WERI-Rb-1 (cell line): Measurements from ENCODE around the gene AMMECR1.

ENCODE experiments used
- DNase-seq: peaks from one replicate; pipeline ENCODE4 v3.0.0-alpha.2; 2020
- H3K27ac ChIP-seq: fragments of 250-450 bp; sonication (Bioruptor Pico); 2 replicates; pipeline ENCODE4 v1.5.1; 2020; ENCODE audit warnings: mild to moderate bottlenecking, moderate library complexity
- H3K27me3 ChIP-seq: fragments of 250-450 bp; sonication (Bioruptor Pico); 2 replicates; pipeline ENCODE4 v1.5.1; 2021; ENCODE audit warnings: mild to moderate bottlenecking, low read depth, moderate library complexity; ENCODE audit not compliant: insufficient read depth, severe bottlenecking
- H3K36me3 ChIP-seq: fragments of 250-450 bp; sonication (Bioruptor Pico); 2 replicates; pipeline ENCODE4 v1.5.1; 2020; ENCODE audit warnings: mild to moderate bottlenecking, moderate library complexity
- H3K4me3 ChIP-seq: 2 replicates; pipeline ENCODE4 v1.5.1; 2011; ENCODE audit warnings: low read depth, mild to moderate bottlenecking, control low read depth, low read length
- H3K9me3 ChIP-seq: fragments of 250-450 bp; sonication (Bioruptor Pico); 2 replicates; pipeline ENCODE4 v1.5.1; 2021; ENCODE audit warnings: mild to moderate bottlenecking, moderate library complexity; ENCODE audit not compliant: severe bottlenecking
- CTCF ChIP-seq: IDR thresholded peaks from 2 replicates; pipeline ENCODE4 v1.5.1; 2011; ENCODE audit warnings: low read depth, mild to moderate bottlenecking, control low read depth, inconsistent platforms, low read length

AMMECR1 gene

DNA sequence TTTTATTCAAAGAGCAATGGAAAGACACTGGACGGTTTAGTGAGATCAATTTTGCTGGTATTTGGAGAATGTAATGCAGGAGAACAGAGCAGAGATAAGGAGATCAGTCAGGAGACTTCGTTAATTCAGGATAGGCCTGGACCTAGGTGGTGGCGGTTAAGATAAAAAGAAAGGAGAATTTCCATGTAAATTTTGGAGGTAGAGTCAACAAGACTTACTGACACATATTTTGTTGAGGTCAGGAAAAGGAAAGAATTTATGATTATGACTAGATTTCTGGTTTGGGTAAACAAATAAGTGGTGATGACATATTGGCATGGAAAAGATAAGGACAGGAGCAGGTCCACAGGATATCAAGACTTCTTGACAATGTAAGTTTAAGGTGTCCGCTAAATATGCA lies 8.8 kb upstream of the AMMECR1 start:
- Histone ChIP-seq H3K27ac (no peak overlapping the region), H3K36me3 (no peaks in the 10 kb centered on the region), H3K9me3 (no peaks in the 10 kb centered on the region), H3K4me3 (no peak overlapping the region), H3K27me3 (peaks cover 23% of the 10 kb centered on the region)
- no peak for DNase-seq
- TF ChIP-seq CTCF = no peak

GRCh38 chrX:110322603-110323002 lies 4.7 kb upstream of the AMMECR1 start:
- Histone ChIP-seq H3K27me3 (peaks cover 33% of the 10 kb centered on the region), H3K36me3 (no peaks in the 10 kb centered on the region), H3K27ac (no peak overlapping the region), H3K4me3 (no peak overlapping the region), H3K9me3 (no peaks in the 10 kb centered on the region)
- no peak for TF ChIP-seq CTCF
- DNase-seq = no peak

GRCh38 chrX:110321670-110322069 lies 3.8 kb upstream of the AMMECR1 start:
- Histone ChIP-seq H3K27me3 (peaks cover 37% of the 10 kb centered on the region), H3K36me3 (no peaks in the 10 kb centered on the region), H3K27ac (no peak overlapping the region), H3K4me3 (no peak overlapping the region), H3K9me3 (no peaks in the 10 kb centered on the region)
- no peak for TF ChIP-seq CTCF
- no peak for DNase-seq

- peaks cover 34% of the 10 kb centered on the region for H3K27me3 ChIP-seq
- DNase-seq = no peak
- H3K4me3 ChIP-seq = no peak overlapping the region
- H3K9me3 ChIP-seq = no peaks in the 10 kb centered on the region
- no peak overlapping the region for H3K27ac ChIP-seq
- no peaks in the 10 kb centered on the region for H3K36me3 ChIP-seq
- no peak for TF ChIP-seq CTCF
Observed at GRCh38 chrX:110321081-110321480, 3.2 kb upstream of the AMMECR1 start.

GRCh38 chrX:110320381-110320987 lies 2.6 kb upstream of the AMMECR1 start:
- DNase-seq = no peak
- no peak for TF ChIP-seq CTCF
- Histone ChIP-seq H3K9me3 (no peaks in the 10 kb centered on the region), H3K27me3 (peaks cover 28% of the 10 kb centered on the region), H3K36me3 (no peaks in the 10 kb centered on the region), H3K27ac (no peak overlapping the region), H3K4me3 (no peak overlapping the region)

- Histone ChIP-seq H3K36me3 (no peaks in the 10 kb centered on the region), H3K9me3 (no peaks in the 10 kb centered on the region), H3K4me3 (peak overlapping the region; percentile 42), H3K27ac (no peak overlapping the region), H3K27me3 (peaks cover 28% of the 10 kb centered on the region)
- no peak for TF ChIP-seq CTCF
- no peak for DNase-seq
Observed at GRCh38 chrX:110318664-110318968, 731 bp upstream of the AMMECR1 start.
